ENCODE results near the gene NEBL.

GRCh38 chr10:20919481-20919880, 22.4 kb upstream of the NEBL start:
- TF ChIP-seq CTCF (IDR thresholded peaks at IDR 0.05) (no peak), POLR2A (IDR thresholded peaks at IDR 0.05) (no peak)
